ENCODE data around the gene MIEN1. TPM values are rescaled to one million over a fixed set of nuclear protein-coding genes. Genes with fewer than 3 reads are reported as not detected.
"Not testable (repeated sequence)": the region's sequence is repeated elsewhere in the genome, so short reads cannot be mapped to it uniquely, and the experiment has no call there.

The MIEN1 gene
- total and polyA plus RNA-seq, 2 donors (not counting 1 experiment from before 2014, with no cell fraction given): 41.1 to 63.2 TPM

DNA sequence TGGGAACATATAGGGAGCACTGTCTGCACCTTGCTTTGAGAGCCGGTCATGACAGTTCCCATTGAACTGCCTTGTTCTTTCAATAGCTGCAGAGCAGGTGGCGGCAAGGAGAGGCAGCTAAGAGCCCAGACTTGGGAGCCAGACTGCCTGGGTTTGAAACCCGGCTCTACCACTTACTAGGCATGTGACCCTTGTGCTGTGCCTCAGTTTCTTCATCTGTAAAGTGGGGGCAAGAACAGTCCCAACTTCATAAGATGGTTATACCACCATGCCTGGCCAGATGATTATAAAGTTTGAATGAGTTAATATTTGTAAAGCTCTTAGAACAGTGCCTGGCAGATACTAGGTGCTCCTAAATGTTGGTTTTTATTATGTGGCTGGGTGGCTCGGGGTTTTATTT is 16.1 kb downstream of the MIEN1 start:
- Histone ChIP-seq H3K9me3 (ENCODE audit: control extremely low read depth in 1 of 3, control insufficient read depth in 2 of 3, insufficient read depth in 1 of 3, low read length in 2 of 3) (no peaks in the 10 kb centered on the region), H3K9ac (ENCODE audit: low read length) (no peak overlapping the region), H3K4me3 (ENCODE audit: control extremely low read depth in 1 of 5, extremely low read depth in 1 of 5, insufficient read depth in 1 of 5, low read depth in 2 of 5, low read length in 4 of 5) (no peak overlapping the region), H3K27ac (ENCODE audit: low read length in 2 of 2) (no peak overlapping the region), H2AFZ (ENCODE audit: insufficient read depth, low read depth, low read length, poor library complexity, severe bottlenecking) (no peak overlapping the region), H4K20me1 (ENCODE audit: control insufficient read depth, insufficient read depth, low read length, poor library complexity, severe bottlenecking) (no peaks in the 10 kb centered on the region), H3K36me3 (replicated peaks in 1 of 2; ENCODE audit: control extremely low read depth in 1 of 2, control insufficient read depth in 1 of 2, extremely low read depth in 1 of 2, insufficient read depth in 2 of 2, low read length in 1 of 2) (no peaks in the 10 kb centered on the region), H3K4me2 (replicated peaks; ENCODE audit: low read depth, low read length, poor library complexity, severe bottlenecking) (no peak overlapping the region), H3K4me1 (ENCODE audit: control insufficient read depth in 2 of 2, insufficient read depth in 2 of 2, low read length in 2 of 2) (peaks cover 2 to 4% of the 10 kb centered on the region in 2 donors), H3K79me2 (ENCODE audit: control insufficient read depth, insufficient read depth, low read length) (no peaks in the 10 kb centered on the region), H3K27me3 (replicated peaks in 1 of 4; ENCODE audit: control extremely low read depth in 1 of 4, control insufficient read depth in 3 of 4, insufficient read depth in 4 of 4, low read length in 3 of 4) (no peaks in the 10 kb centered on the region)
- Mint-ChIP-seq H3K4me3 (no peak overlapping the region), H3K27ac (no peak overlapping the region), H3K9me3 (ENCODE audit: insufficient read depth) (no peaks in the 10 kb centered on the region), H3K27me3 (no peaks in the 10 kb centered on the region), H3K4me1 (peaks cover 2% of the 10 kb centered on the region)
- 88% methylated on average over 3 of the region's 4 CpGs for WGBS (ENCODE audit: insufficient coverage)
- TF ChIP-seq EZH2 (IDR thresholded peaks at IDR 0.05; ENCODE audit: borderline replicate concordance, insufficient read depth, low read depth, low read length, poor library complexity, severe bottlenecking) (no peak), CTCF (IDR thresholded peaks at IDR 0.05) (no peak)
- ChIA-PET CTCF (interaction anchor here (0.8 kb wide), 1 partner anchor 315 kb away, joined by 4 read pairs; no protein-coding TSS in a partner anchor), POLR2A (interaction anchor here (0.7 kb wide), 1 partner anchor 280 kb away, joined by 3 read pairs; no protein-coding TSS in a partner anchor)
- intact Hi-C loops (cut with micrococcal nuclease): no loop called here
- DNase-seq (no peak), ATAC-seq (ENCODE audit: low read depth) (no peak)

- Histone ChIP-seq H3K9me3 (ENCODE audit: control extremely low read depth in 1 of 3, control insufficient read depth in 2 of 3, insufficient read depth in 1 of 3, low read length in 2 of 3) (no peaks in the 10 kb centered on the region), H2AFZ (ENCODE audit: insufficient read depth, low read depth, low read length, poor library complexity, severe bottlenecking) (no peak overlapping the region), H4K20me1 (ENCODE audit: control insufficient read depth, insufficient read depth, low read length, poor library complexity, severe bottlenecking) (no peaks in the 10 kb centered on the region), H3K27me3 (replicated peaks in 1 of 4; ENCODE audit: control extremely low read depth in 1 of 4, control insufficient read depth in 3 of 4, insufficient read depth in 4 of 4, low read length in 3 of 4) (no peaks in the 10 kb centered on the region), H3K9ac (ENCODE audit: low read length) (no peak overlapping the region), H3K36me3 (replicated peaks in 1 of 2; ENCODE audit: control extremely low read depth in 1 of 2, control insufficient read depth in 1 of 2, extremely low read depth in 1 of 2, insufficient read depth in 2 of 2, low read length in 1 of 2) (no peaks in the 10 kb centered on the region), H3K4me1 (ENCODE audit: control insufficient read depth in 2 of 2, insufficient read depth in 2 of 2, low read length in 2 of 2) (peaks cover 11 to 16% of the 10 kb centered on the region in 2 donors), H3K4me2 (replicated peaks; ENCODE audit: low read depth, low read length, poor library complexity, severe bottlenecking) (no peak overlapping the region), H3K79me2 (ENCODE audit: control insufficient read depth, insufficient read depth, low read length) (no peaks in the 10 kb centered on the region), H3K27ac (ENCODE audit: low read length in 2 of 2) (no peak overlapping the region), H3K4me3 (ENCODE audit: control extremely low read depth in 1 of 5, extremely low read depth in 1 of 5, insufficient read depth in 1 of 5, low read depth in 2 of 5, low read length in 4 of 5) (no peak overlapping the region)
- intact Hi-C loops (cut with micrococcal nuclease): no loop called here
- Mint-ChIP-seq H3K9me3 (ENCODE audit: insufficient read depth) (no peaks in the 10 kb centered on the region), H3K4me3 (no peak overlapping the region), H3K27ac (no peak overlapping the region), H3K4me1 (peaks cover 8% of the 10 kb centered on the region), H3K27me3 (no peaks in the 10 kb centered on the region)
- 93% methylated on average over 9 of the region's 10 CpGs for WGBS (ENCODE audit: insufficient coverage)
- POLR2A ChIA-PET: interaction anchor here (0.6 kb wide), 1 partner anchor 9 kb away, joined by 13 read pairs; no protein-coding TSS in a partner anchor
- ATAC-seq (ENCODE audit: low read depth): no peak
- TF ChIP-seq CTCF (IDR thresholded peaks at IDR 0.05): no peak
- DNase-seq: no peak
- CTCF ChIA-PET: no interaction called here
Observed at GRCh38 chr17:39711851-39712250, 18.5 kb downstream of the MIEN1 start.

DNA sequence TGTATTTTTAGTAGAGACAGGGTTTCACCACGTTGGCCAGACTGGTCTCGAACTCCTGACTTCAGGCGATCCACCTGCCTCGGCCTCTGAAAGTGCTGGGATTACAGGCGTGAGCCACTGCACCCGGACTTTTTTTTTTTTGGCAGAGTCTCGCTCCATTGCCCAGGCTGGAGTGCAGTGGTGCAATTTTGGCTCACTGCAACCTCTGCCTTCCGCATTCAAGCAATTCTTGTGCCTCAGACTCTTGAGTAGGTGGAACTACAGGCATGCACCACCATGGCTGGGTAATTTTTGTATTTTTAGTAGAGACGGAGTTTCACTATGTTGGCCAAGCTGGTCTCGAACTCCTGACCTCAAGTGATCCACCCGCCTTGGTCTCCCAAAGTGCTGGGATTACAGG is 19.3 kb downstream of the MIEN1 start:
- H2AFZ ChIP-seq (ENCODE audit: insufficient read depth, low read depth, low read length, poor library complexity, severe bottlenecking); intact Hi-C loops (cut with micrococcal nuclease); H3K27me3 ChIP-seq (replicated peaks in 1 of 4; ENCODE audit: control extremely low read depth in 1 of 4, control insufficient read depth in 3 of 4, insufficient read depth in 4 of 4, low read length in 3 of 4); H3K27ac ChIP-seq (ENCODE audit: low read length in 2 of 2); H3K79me2 ChIP-seq (ENCODE audit: control insufficient read depth, insufficient read depth, low read length); H3K27me3 Mint-ChIP-seq; H3K4me1 Mint-ChIP-seq; H3K36me3 ChIP-seq (replicated peaks in 1 of 2; ENCODE audit: control extremely low read depth in 1 of 2, control insufficient read depth in 1 of 2, extremely low read depth in 1 of 2, insufficient read depth in 2 of 2, low read length in 1 of 2); DNase-seq; H3K9me3 Mint-ChIP-seq (ENCODE audit: insufficient read depth); H3K4me2 ChIP-seq (replicated peaks; ENCODE audit: low read depth, low read length, poor library complexity, severe bottlenecking); H3K9me3 ChIP-seq (ENCODE audit: control extremely low read depth in 1 of 3, control insufficient read depth in 2 of 3, insufficient read depth in 1 of 3, low read length in 2 of 3); H3K4me3 ChIP-seq (ENCODE audit: control extremely low read depth in 1 of 5, extremely low read depth in 1 of 5, insufficient read depth in 1 of 5, low read depth in 2 of 5, low read length in 4 of 5); ATAC-seq (ENCODE audit: low read depth); H3K9ac ChIP-seq (ENCODE audit: low read length); H4K20me1 ChIP-seq (ENCODE audit: control insufficient read depth, insufficient read depth, low read length, poor library complexity, severe bottlenecking); POLR2A ChIA-PET; H3K4me3 Mint-ChIP-seq; H3K27ac Mint-ChIP-seq: not testable (repeated sequence)
- peaks cover 12 to 19% of the 10 kb centered on the region in 2 donors for H3K4me1 ChIP-seq (ENCODE audit: control insufficient read depth in 2 of 2, insufficient read depth in 2 of 2, low read length in 2 of 2)
- CTCF ChIA-PET: interaction anchor here (1.1 kb wide), 1 partner anchor 57 kb away, joined by 5 read pairs; no protein-coding TSS in a partner anchor
- WGBS (ENCODE audit: insufficient coverage): 93% methylated on average over 11 of the region's 11 CpGs
